HG03342 (cell line): ENCODE measurements around the gene GUCY1A1.
"Not testable (repeated sequence)": the region's sequence is repeated elsewhere in the genome, so short reads cannot be mapped to it uniquely, and the experiment has no call there.

Experiments
- ATAC-seq: cut with Tn5 transposase; IDR thresholded peaks from one replicate; pipeline ENCODE4 v1.9.1; 2021; ENCODE audit warnings: mild to moderate bottlenecking, moderate library complexity; ENCODE audit not compliant: unreplicated experiment

Gene GUCY1A1, protein sequence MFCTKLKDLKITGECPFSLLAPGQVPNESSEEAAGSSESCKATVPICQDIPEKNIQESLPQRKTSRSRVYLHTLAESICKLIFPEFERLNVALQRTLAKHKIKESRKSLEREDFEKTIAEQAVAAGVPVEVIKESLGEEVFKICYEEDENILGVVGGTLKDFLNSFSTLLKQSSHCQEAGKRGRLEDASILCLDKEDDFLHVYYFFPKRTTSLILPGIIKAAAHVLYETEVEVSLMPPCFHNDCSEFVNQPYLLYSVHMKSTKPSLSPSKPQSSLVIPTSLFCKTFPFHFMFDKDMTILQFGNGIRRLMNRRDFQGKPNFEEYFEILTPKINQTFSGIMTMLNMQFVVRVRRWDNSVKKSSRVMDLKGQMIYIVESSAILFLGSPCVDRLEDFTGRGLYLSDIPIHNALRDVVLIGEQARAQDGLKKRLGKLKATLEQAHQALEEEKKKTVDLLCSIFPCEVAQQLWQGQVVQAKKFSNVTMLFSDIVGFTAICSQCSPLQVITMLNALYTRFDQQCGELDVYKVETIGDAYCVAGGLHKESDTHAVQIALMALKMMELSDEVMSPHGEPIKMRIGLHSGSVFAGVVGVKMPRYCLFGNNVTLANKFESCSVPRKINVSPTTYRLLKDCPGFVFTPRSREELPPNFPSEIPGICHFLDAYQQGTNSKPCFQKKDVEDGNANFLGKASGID

GRCh38 chr4:155666344-155667221, at the start of gene GUCY1A1:
Gene GUCY1A1, plus strand, starts transcription at chr4:155666848. Its CDS starts 30,020 bp downstream, at chr4:155696868.
- ATAC-seq: peak; percentile 36

- no peak for ATAC-seq
Observed at GRCh38 chr4:155617296-155617695, 49.4 kb upstream of the GUCY1A1 start.

- no peak for ATAC-seq
Observed at GRCh38 chr4:155618183-155618838, 48.3 kb upstream of the GUCY1A1 start.

DNA sequence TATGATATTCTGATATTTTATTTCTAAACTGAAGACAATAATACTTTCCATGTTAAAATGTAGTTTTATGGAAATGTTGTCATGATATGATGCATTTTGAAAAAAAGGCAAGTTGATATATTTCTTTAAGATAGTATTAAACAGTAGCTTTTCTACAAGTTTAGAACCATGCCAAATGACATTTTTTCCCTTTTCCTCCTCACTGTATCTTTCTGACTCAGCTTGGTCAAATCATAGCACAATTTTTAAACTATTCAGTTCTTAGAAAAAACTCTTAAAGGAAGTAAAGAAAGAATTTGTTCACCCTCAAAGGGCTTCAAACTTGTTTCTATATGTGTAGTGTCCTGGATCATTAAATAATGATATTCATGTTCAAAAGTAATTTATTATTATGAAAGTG, 46.0 kb upstream of the GUCY1A1 start:
- no peak for ATAC-seq

GRCh38 chr4:155624478-155624877, 42.2 kb upstream of the GUCY1A1 start:
- ATAC-seq: peak; percentile 97

- ATAC-seq: no peak
Observed at GRCh38 chr4:155626561-155626960, 40.1 kb upstream of the GUCY1A1 start.

DNA sequence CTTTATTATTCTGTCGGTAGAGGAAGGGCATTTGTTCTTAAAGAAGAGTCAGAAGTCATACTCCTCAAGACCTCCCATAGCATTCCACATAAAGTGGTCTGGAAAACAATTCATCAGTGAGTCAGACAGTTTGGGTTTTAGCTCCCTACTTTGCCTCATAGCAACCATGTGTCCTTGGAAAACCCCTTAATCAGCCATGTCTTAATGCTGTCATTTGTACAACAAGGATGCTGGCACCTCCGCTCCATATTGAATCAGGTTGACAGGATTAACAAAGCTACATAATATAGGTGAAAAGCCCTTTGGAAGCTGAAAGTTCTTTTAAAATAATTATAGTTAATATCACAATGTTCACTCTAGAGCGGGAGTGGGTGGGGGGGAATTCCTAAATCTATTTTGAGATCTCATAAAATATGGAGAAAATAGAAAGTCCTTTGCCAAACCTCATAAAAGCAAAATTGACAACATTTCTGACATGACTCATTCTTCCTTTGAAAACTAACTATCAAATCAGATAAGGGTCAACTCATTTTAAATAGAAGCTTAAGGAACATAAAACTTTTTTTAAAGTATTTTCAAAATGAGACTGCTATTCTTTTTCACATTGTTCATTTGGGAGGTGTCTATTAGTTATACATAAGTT, 37.3 kb upstream of the GUCY1A1 start:
- no peak for ATAC-seq

GRCh38 chr4:155629956-155630355, 36.7 kb upstream of the GUCY1A1 start:
- no peak for ATAC-seq

DNA sequence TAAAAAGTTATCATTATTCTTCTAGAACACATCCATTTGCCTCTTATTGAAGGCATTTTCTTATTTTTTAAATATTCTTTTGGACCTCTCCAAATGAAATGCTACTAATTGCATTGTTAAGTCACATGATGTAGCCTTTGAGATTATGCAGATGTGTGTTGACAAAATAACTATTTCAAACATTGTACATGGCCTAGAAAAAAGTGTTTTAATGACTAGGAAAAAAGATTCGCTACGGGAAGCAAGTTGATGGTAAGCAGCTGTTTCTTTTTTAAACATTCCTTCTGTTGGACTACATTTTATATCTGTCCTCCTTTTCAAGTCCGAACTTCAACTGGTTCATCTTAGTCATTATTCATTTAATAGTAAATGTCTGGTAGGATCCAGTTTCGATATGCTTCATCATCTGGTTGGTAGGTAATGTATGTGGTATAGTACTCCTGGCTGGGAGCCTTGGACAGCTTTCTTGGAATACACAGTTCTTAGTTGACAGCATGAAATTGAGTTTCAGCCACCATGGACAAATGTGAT, 34.3 kb upstream of the GUCY1A1 start:
- ATAC-seq: no peak

GRCh38 chr4:155638195-155638965, 28.3 kb upstream of the GUCY1A1 start:
- no peak for ATAC-seq

GRCh38 chr4:155639704-155640523, 26.7 kb upstream of the GUCY1A1 start:
- ATAC-seq: peak; percentile 81

DNA sequence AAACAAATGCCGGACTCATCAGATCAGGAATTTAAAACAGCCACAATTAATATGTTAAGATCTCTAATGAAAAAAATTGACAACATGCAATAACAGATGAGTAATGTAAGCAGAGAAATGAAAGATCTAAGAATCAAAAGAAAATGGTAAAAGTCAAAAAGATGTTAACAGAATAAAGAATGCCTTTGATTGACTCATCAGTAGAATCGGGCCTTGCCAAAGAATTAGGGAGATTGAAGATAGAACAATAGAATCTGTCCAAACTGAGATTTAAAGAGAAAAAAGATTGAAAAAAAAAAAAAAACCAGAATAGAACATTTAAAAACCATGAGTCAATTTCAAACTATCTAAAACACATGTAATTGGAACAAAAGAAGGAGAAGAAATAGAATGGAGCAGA, 25.9 kb upstream of the GUCY1A1 start:
- no peak for ATAC-seq

DNA sequence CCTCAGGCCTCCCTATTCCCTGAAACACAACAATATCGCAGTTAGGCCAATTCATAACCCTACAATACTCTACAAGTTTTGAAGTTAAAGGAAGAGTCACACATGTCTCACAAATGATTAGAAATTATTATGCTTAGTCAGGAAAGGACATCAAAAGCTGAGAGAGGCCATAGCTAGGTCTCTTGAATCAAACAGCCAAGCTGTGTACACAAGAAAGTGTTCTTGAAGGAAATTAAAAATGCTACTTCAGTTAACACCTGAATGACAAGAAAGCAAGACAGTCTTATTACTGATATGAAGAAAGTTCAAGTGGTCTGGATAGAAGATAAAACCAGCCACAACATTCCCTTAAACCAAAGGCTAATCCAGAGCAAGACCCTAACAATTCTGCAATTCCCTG, 23.6 kb upstream of the GUCY1A1 start:
- no peak for ATAC-seq

DNA sequence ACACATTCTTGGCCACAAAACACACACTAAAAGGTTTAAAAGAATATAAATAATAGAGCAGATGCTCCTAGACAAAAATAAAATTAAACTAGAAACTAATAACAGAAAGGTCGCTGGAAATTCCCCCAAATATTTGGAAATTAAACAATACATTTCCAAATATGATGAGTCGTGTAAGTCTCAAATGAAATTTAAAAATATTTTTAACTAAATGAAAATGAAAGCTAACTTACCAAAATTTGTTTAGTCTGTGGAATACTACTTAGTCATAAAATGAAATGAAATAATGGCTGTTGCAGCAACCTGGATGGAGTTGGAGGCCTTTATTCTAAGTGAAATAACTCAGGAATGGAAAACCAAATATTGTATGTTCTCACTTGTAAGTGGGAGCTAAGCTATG, 20.6 kb upstream of the GUCY1A1 start:
- ATAC-seq: no peak

DNA sequence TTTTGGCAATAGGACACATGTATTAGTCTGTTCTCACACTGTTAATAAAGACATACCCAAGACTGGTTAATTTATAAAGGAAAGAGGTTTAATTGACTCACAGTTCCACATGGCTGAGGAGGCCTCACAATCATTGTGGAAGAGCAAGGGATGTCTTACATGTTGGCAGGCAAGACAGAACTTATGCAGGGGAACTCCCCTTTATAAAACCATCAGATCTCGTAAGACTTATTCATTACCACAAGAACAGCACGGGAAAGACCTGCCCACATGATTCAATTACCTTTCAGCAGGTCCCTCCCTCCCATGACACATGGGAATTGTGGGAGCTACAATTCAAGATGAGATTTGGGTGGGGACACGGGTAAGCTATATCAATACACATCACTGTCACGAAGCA, 15.9 kb upstream of the GUCY1A1 start:
- not testable (repeated sequence) for ATAC-seq

DNA sequence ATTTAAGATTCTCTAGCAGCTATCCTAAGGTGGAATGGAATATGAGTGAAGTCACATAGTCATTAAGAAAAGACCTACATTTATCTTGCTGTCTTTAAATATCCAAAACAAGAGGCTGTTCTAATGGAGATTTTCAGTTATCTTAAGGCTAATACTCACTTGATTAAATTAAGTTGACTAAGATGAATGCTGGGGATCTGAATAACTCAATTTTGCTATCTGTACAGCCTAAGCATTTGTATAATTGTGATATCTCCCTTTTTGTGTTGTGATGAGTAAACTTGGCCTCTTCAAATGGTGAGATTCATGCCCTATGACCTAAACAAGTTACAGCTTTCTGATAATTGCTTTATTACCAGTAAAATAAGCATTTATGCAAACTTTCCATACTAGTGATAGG, 13.6 kb upstream of the GUCY1A1 start:
- no peak for ATAC-seq

GRCh38 chr4:155656025-155656424, 10.6 kb upstream of the GUCY1A1 start:
- ATAC-seq: no peak

- ATAC-seq: no peak
Observed at GRCh38 chr4:155657169-155657568, 9.5 kb upstream of the GUCY1A1 start.
